Breast epithelium (tissue), 4 donors: Measurements from ENCODE around the gene ANKRD17. TPM values are rescaled to one million over a fixed set of nuclear protein-coding genes. Genes with fewer than 3 reads are reported as not detected.
A peak's percentile ranks its signal among the peaks of the same experiment; 100 is the strongest.

Experiments used
- DNase-seq, 2 donors: peaks; one replicate each; pipeline ENCODE4 v3.0.0-alpha.2; 2019; ENCODE audit warnings: low spot score in 2 of 2
- H3K27ac ChIP-seq, 2 donors: fragments of 200-600 bp; sonication (generic) in 1 of 2; one replicate each; pipeline ENCODE4 v1.5.1; 2016 to 2019; ENCODE audit warnings: mild to moderate bottlenecking in 1 of 2
- H3K27me3 ChIP-seq, 2 donors: fragments of 200-600 bp; sonication (generic) in 1 of 2; one replicate each; pipeline versions ENCODE4 v1.5.1 to v1.6.0; 2017 to 2019; ENCODE audit warnings: control low read depth in 1 of 2, mild to moderate bottlenecking in 1 of 2
- H3K36me3 ChIP-seq: fragments of 200-600 bp; one replicate; pipeline ENCODE4 v1.5.1; 2019
- H3K4me1 ChIP-seq, 2 donors: fragments of 200-600 bp; sonication (generic); one replicate each; pipeline ENCODE4 v1.5.1; 2016 to 2019; ENCODE audit warnings: control low read depth in 1 of 2
- H3K4me3 ChIP-seq, 3 donors: fragments of 200-600 bp; sonication (generic); 1 replicate in 2 of 3; 2 replicates in 1 of 3; pipeline ENCODE4 v1.5.1; 2016 to 2019; ENCODE audit warnings: mild to moderate bottlenecking in 3 of 3, moderate library complexity in 2 of 3
- H3K9me3 ChIP-seq, 2 donors: fragments of 200-600 bp; sonication (generic) in 1 of 2; one replicate each; pipeline ENCODE4 v1.5.1; 2016 to 2019; ENCODE audit warnings: control low read depth in 1 of 2
- POLR2A ChIP-seq: fragments of 450-650 bp; IDR thresholded peaks from one replicate; pipeline ENCODE4 v1.6.1; 2016; ENCODE audit warnings: antibody characterized with exemption, mild to moderate bottlenecking, moderate library complexity
- POLR2AphosphoS5 ChIP-seq, 3 donors: sonication (generic); formaldehyde crosslinking; IDR thresholded peaks; one replicate each; pipeline ENCODE4 v1.6.1; 2017; ENCODE audit warnings: antibody characterized with exemption in 3 of 3
- intact Hi-C: fragments of 100-400 bp; cut with DNase I; formaldehyde crosslinking; loops from one replicate; pipeline ENCODE4 v1.15.1; 2023; ENCODE audit warnings: low total_unique reads
- total RNA-seq, 3 donors: library from RNA; depleted of rRNA; stranded (reverse); fragments of >200 nt; gene quantifications; one replicate each; pipeline ENCODE4 v1.1.0, GENCODE V29; 2016
- TF ChIP-seq, protein P1 (sequence below), 3 donors: fragments of 450-650 bp; IDR thresholded peaks; one replicate each; pipeline ENCODE4 v1.5.1; 2016 to 2017; ENCODE audit warnings: antibody characterized with exemption in 3 of 3, mild to moderate bottlenecking in 3 of 3, moderate library complexity in 3 of 3

ANKRD17 gene
- total RNA-seq, 3 donors from 2014 or later = 53.0 to 81.4 (median 69.2) TPM

DNA sequence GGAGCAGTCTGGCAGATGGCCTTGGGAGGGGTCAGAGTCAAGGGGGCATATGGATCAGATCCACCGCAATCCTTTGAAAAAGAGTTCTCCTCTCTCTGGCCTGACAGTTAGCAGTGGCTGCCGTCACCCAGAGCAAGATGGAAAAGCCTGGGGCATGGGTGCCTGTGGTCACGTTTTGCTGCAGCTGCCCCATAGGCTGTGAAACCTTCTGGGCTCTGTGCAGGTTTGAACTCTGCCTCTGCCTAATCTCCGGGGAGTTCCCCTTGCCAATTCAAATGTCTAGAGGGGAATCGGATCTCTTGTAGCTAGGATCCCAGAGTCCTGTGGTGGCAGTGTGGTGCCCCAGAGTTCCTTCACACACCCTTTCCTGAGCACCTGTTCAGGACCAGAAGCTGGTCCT is 23.4 kb upstream of the ANKRD17 start:
- intact Hi-C loops = no loop called here
- DNase-seq = no peak
- Histone ChIP-seq H3K27me3 (no peaks in the 10 kb centered on the region), H3K9me3 (peaks cover 0 to 6% of the 10 kb centered on the region in 2 donors), H3K4me1 (no peaks in the 10 kb centered on the region), H3K4me3 (no peak overlapping the region), H3K36me3 (no peaks in the 10 kb centered on the region), H3K27ac (no peak overlapping the region)
- TF ChIP-seq POLR2AphosphoS5 (IDR thresholded peaks at IDR 0.05) = no peak
- TF ChIP-seq, protein P1, sequence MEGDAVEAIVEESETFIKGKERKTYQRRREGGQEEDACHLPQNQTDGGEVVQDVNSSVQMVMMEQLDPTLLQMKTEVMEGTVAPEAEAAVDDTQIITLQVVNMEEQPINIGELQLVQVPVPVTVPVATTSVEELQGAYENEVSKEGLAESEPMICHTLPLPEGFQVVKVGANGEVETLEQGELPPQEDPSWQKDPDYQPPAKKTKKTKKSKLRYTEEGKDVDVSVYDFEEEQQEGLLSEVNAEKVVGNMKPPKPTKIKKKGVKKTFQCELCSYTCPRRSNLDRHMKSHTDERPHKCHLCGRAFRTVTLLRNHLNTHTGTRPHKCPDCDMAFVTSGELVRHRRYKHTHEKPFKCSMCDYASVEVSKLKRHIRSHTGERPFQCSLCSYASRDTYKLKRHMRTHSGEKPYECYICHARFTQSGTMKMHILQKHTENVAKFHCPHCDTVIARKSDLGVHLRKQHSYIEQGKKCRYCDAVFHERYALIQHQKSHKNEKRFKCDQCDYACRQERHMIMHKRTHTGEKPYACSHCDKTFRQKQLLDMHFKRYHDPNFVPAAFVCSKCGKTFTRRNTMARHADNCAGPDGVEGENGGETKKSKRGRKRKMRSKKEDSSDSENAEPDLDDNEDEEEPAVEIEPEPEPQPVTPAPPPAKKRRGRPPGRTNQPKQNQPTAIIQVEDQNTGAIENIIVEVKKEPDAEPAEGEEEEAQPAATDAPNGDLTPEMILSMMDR (IDR thresholded peaks at IDR 0.05) = no peak

DNA sequence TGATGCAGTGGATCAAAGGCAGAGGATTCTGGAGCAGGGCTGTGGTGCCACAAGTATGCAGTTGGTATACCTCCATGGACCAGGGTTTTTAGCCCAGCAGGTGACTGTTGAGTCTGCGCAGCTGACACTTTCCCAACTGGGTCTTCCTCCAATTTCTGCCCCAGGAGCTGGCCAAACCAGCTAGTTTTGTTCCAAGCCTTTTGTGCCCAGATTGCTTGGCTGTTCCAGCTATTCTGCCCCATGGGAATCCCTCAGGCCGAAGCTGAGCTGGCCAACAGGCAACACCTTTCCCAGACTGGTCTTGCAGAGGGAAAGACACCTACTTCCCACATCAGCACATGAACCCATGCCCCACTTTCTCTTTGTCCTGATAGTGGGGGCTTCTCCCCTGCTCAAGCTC is 22.8 kb upstream of the ANKRD17 start:
- Histone ChIP-seq H3K9me3 (peaks cover 0 to 6% of the 10 kb centered on the region in 2 donors), H3K4me3 (no peak overlapping the region), H3K4me1 (no peaks in the 10 kb centered on the region), H3K27me3 (no peaks in the 10 kb centered on the region), H3K27ac (no peak overlapping the region), H3K36me3 (no peaks in the 10 kb centered on the region)
- intact Hi-C loops = no loop called here
- DNase-seq = no peak
- TF ChIP-seq POLR2AphosphoS5 (IDR thresholded peaks at IDR 0.05) = no peak
- no peak for TF ChIP-seq POLR2A

DNA sequence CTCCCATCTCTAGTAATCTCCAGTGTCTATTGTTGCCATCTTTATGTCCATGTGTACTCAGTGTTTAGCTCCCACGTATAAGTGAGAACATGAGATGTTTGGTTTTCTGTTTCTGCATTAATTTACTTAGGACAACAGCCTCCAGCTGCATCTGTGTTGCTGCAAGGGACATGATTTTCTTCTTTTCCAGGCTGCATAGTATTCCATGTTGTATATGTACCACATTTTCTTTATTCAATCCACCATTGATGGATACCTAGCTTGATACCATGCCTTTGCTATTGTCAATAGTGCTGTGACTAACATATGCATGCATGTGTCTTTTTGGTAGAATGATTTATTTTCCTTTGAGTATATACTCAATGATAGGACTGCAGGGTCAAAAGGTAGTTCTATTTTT is 18.6 kb upstream of the ANKRD17 start:
- peaks cover 0 to 6% of the 10 kb centered on the region in 2 donors for H3K9me3 ChIP-seq
- no peaks in the 10 kb centered on the region for H3K36me3 ChIP-seq
- no peak for DNase-seq
- no peaks in the 10 kb centered on the region for H3K4me1 ChIP-seq
- intact Hi-C loops = no loop called here
- H3K27ac ChIP-seq = no peak overlapping the region
- TF ChIP-seq POLR2A = no peak
- TF ChIP-seq, protein P1 (IDR thresholded peaks at IDR 0.05) = no peak
- no peak for TF ChIP-seq POLR2AphosphoS5 (IDR thresholded peaks at IDR 0.05)
- no peaks in the 10 kb centered on the region for H3K27me3 ChIP-seq
- H3K4me3 ChIP-seq = no peak overlapping the region

DNA sequence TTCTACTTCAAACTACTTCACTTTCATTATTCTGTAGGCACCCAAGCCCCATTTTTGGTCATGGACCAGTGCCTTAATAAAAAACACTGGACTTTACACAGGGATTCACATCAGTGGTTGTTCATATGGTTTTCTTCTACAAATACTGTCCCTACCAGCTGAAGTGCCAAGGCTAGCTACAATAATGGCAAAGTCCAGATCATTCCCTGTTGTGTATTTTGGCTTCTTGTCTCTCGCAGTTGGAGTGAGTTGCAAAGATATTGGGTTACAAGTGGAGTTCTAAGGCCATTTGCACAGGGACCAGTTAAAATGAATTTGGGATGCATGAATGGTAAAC is 16.7 kb upstream of the ANKRD17 start:
- H3K4me1 ChIP-seq = no peaks in the 10 kb centered on the region
- H3K9me3 ChIP-seq = peaks cover 0 to 6% of the 10 kb centered on the region in 2 donors
- no peak overlapping the region for H3K4me3 ChIP-seq
- H3K27me3 ChIP-seq = no peaks in the 10 kb centered on the region
- DNase-seq = no peak
- H3K36me3 ChIP-seq = no peaks in the 10 kb centered on the region
- intact Hi-C loops = no loop called here
- TF ChIP-seq, protein P1 (IDR thresholded peaks at IDR 0.05) = no peak
- TF ChIP-seq POLR2AphosphoS5 (IDR thresholded peaks at IDR 0.05) = no peak
- peak overlapping the region; percentile 4 to 14 for H3K27ac ChIP-seq

DNA sequence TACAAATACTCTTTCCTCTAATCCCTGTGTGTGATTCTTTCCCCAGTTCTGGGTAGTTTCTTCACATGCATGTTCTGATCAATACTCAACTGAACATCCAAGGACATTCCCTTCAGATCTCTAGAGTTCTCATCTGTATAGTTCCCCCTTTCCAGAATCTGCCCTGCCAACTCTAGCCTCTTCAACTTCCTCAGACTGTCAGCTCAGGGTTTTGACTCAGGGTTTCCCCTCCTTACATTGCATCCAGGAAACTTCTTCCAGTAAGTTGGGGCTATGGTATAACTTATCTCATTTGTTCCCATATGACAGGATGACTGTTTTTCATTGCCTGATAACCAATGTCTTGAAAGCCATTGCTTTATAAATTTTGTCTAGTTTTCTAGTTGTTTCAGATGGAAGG is 14.2 kb upstream of the ANKRD17 start:
- Histone ChIP-seq H3K27ac (no peak overlapping the region), H3K4me1 (no peaks in the 10 kb centered on the region), H3K9me3 (peaks cover 0 to 4% of the 10 kb centered on the region in 2 donors), H3K36me3 (no peaks in the 10 kb centered on the region), H3K4me3 (no peak overlapping the region), H3K27me3 (no peaks in the 10 kb centered on the region)
- no peak for DNase-seq
- intact Hi-C loops = no loop called here
- no peak for TF ChIP-seq POLR2A
- TF ChIP-seq, protein P1 (IDR thresholded peaks at IDR 0.05) = no peak
- no peak for TF ChIP-seq POLR2AphosphoS5 (IDR thresholded peaks at IDR 0.05)

DNA sequence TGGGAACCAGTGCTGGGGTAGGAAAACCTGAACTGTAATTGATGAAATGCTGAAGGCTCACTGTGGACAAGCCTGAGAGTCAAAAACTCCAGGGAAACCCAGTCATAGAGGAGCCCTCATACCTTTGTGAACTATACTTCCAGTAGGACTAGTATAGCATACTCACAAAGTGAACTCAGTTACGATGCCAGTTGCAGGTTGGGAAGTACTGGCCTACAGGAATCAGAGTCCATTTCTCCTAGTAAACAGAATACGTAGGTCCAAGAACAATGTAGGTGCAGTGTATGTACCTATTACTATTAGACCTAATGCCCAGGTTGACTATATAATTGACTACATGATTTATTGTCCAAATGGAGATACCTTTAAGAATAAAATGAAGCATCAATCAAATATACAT is 8.5 kb upstream of the ANKRD17 start:
- TF ChIP-seq POLR2A = no peak
- TF ChIP-seq, protein P1 (IDR thresholded peaks at IDR 0.05) = no peak
- no peak for TF ChIP-seq POLR2AphosphoS5 (IDR thresholded peaks at IDR 0.05)
- Histone ChIP-seq H3K4me1 (no peaks in the 10 kb centered on the region), H3K4me3 (no peak overlapping the region), H3K36me3 (no peaks in the 10 kb centered on the region), H3K9me3 (no peaks in the 10 kb centered on the region), H3K27ac (no peak overlapping the region), H3K27me3 (no peaks in the 10 kb centered on the region)
- intact Hi-C loops = no loop called here
- DNase-seq = no peak
